SK-N-SH treated with all-trans-retinoic acid at 6 μM for 48 hours (cell line): ENCODE data around the gene TF.

ENCODE experiments used
- BACH2 ChIP-seq: fragments of 250-450 bp; sonication (Bioruptor Pico); IDR thresholded peaks from 2 replicates; pipeline ENCODE4 v1.9.0; 2021; ENCODE audit warnings: mild to moderate bottlenecking, borderline replicate concordance
- RARB ChIP-seq: fragments of 250-450 bp; sonication (Bioruptor Pico); IDR thresholded peaks from 2 replicates; pipeline ENCODE4 v1.8.0; 2021; ENCODE audit warnings: mild to moderate bottlenecking, moderate library complexity
- ZFP30 ChIP-seq: fragments of 450-650 bp; formaldehyde crosslinking; IDR thresholded peaks from 2 replicates; pipeline ENCODE4 v1.5.0; 2022; ENCODE audit warnings: mild to moderate bottlenecking, moderate library complexity
- TF ChIP-seq, protein P1 (sequence below): fragments of 250-450 bp; sonication (Bioruptor Pico); IDR thresholded peaks from 2 replicates; pipeline ENCODE4 v1.5.1; 2021; ENCODE audit warnings: mild to moderate bottlenecking, moderate library complexity
- TF ChIP-seq, protein P2 (sequence below): fragments of 250-450 bp; sonication (Bioruptor Pico); IDR thresholded peaks from 2 replicates; pipeline ENCODE4 v1.5.0; 2020; ENCODE audit warnings: mild to moderate bottlenecking, moderate library complexity

DNA sequence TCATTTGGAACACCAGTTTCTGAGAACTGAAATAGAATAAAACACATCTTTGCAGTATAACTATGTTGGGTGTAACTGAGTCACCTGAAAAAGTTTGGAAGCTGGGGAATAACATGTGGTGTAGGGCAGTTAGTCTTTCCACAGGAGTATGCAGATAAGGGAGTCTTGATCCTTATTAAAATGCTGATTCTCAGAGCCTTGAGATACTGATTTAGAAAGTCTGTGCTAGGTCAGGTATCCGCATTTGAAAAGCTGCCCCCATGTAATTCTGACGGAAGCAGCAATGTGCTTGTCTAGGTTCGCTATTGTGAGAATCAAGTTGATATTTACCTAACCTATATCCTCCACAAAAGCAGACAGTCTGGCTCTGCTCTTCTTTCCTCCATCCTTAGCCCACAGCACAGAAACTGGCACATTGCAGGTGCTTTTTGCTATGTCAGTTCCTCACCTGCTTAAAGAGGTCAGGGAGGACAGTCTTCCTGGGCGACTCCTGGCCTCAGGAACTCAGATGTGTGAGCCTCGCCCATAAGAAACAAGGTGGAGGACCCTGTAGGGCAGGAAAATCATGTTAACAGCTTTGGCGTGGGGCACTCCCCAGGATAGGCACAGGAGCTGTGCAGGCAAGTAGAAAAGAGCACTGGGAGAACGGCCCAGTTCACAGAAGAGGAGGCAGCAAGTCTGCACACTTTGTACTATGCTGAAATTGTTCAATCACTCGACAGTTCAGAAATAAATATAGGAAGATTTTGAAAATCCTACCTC is 31.8 kb downstream of the TF start:
- TF ChIP-seq, protein P1, sequence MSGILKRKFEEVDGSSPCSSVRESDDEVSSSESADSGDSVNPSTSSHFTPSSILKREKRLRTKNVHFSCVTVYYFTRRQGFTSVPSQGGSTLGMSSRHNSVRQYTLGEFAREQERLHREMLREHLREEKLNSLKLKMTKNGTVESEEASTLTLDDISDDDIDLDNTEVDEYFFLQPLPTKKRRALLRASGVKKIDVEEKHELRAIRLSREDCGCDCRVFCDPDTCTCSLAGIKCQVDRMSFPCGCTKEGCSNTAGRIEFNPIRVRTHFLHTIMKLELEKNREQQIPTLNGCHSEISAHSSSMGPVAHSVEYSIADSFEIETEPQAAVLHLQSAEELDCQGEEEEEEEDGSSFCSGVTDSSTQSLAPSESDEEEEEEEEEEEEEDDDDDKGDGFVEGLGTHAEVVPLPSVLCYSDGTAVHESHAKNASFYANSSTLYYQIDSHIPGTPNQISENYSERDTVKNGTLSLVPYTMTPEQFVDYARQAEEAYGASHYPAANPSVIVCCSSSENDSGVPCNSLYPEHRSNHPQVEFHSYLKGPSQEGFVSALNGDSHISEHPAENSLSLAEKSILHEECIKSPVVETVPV (CRISPR knock-in tag): no peak
- no peak for TF ChIP-seq BACH2 (CRISPR knock-in tag)
- TF ChIP-seq, protein P2, sequence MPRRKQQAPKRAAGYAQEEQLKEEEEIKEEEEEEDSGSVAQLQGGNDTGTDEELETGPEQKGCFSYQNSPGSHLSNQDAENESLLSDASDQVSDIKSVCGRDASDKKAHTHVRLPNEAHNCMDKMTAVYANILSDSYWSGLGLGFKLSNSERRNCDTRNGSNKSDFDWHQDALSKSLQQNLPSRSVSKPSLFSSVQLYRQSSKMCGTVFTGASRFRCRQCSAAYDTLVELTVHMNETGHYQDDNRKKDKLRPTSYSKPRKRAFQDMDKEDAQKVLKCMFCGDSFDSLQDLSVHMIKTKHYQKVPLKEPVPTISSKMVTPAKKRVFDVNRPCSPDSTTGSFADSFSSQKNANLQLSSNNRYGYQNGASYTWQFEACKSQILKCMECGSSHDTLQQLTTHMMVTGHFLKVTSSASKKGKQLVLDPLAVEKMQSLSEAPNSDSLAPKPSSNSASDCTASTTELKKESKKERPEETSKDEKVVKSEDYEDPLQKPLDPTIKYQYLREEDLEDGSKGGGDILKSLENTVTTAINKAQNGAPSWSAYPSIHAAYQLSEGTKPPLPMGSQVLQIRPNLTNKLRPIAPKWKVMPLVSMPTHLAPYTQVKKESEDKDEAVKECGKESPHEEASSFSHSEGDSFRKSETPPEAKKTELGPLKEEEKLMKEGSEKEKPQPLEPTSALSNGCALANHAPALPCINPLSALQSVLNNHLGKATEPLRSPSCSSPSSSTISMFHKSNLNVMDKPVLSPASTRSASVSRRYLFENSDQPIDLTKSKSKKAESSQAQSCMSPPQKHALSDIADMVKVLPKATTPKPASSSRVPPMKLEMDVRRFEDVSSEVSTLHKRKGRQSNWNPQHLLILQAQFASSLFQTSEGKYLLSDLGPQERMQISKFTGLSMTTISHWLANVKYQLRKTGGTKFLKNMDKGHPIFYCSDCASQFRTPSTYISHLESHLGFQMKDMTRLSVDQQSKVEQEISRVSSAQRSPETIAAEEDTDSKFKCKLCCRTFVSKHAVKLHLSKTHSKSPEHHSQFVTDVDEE (CRISPR knock-in tag): no peak
- no peak for TF ChIP-seq RARB (CRISPR knock-in tag)
- TF ChIP-seq ZFP30 (CRISPR knock-in tag): no peak
